DND-41 (cell line): ENCODE measurements around the gene MYOM1.

Source experiments
- CTCF ChIP-seq: IDR thresholded peaks from 2 replicates; pipeline ENCODE4 v1.5.1; 2012; ENCODE audit warnings: borderline replicate concordance, low read length, moderate library complexity, mild to moderate bottlenecking; ENCODE audit not compliant: poor library complexity, severe bottlenecking; ENCODE audit errors: extremely low read depth
- EZH2 ChIP-seq: IDR thresholded peaks from 3 replicates; pipeline ENCODE4 v1.6.1; 2012; ENCODE audit warnings: borderline replicate concordance, low read depth, mild to moderate bottlenecking, moderate library complexity, low read length, inconsistent platforms; ENCODE audit not compliant: severe bottlenecking

GRCh38 chr18:3126457-3127097 lies 93.2 kb downstream of the MYOM1 start:
- TF ChIP-seq CTCF: no peak
- TF ChIP-seq EZH2: no peak
